ENCODE data around the gene PLEKHD1. TPM values are rescaled to one million over a fixed set of nuclear protein-coding genes. Genes with fewer than 3 reads are reported as not detected.

Gene PLEKHD1
- total RNA-seq, 1 experiment from 2014 or later: 1.2 TPM

GRCh38 chr14:69538766-69539165 lies 54.2 kb downstream of the PLEKHD1 start:
- RAD21 ChIA-PET (ENCODE audit: low non-redundant PET in 1 of 2, low total read pairs in 2 of 2, uncharacterized antibody in 2 of 2, unreplicated experiment in 2 of 2): no interaction called here
- Histone ChIP-seq H3K9ac (ENCODE audit: low read length) (no peak overlapping the region), H4K20me1 (ENCODE audit: insufficient read depth) (no peaks in the 10 kb centered on the region), H2AFZ (ENCODE audit: low read depth, low read length, poor library complexity, severe bottlenecking) (no peak overlapping the region), H3K79me2 (ENCODE audit: insufficient read depth, low read length) (no peaks in the 10 kb centered on the region), H3K27ac (ENCODE audit: low read depth, low read length) (no peak overlapping the region), H3K9me3 (ENCODE audit: control insufficient read depth in 1 of 2, insufficient read depth in 1 of 2, low read depth in 1 of 2, low read length in 2 of 2) (no peaks in the 10 kb centered on the region), H3K4me1 (ENCODE audit: control insufficient read depth in 1 of 2, insufficient read depth in 2 of 2, low read length in 2 of 2) (0 out of 4 replicates have a peak, but pooled peaks cover 0 to 3% of the 10 kb centered on the region in 2 experiments), H3K36me3 (ENCODE audit: control insufficient read depth in 1 of 2, insufficient read depth in 2 of 2, low read length in 2 of 2) (no peaks in the 10 kb centered on the region), H3K4me3 (replicated peaks in 1 of 2; ENCODE audit: low read depth in 1 of 2, low read length in 2 of 2) (no peak overlapping the region), H3K9me2 (ENCODE audit: insufficient read depth) (no peaks in the 10 kb centered on the region), H3K27me3 (ENCODE audit: insufficient read depth, low read length) (no peaks in the 10 kb centered on the region), H3K4me2 (ENCODE audit: low read length) (no peak overlapping the region)
- POLR2A ChIA-PET: no interaction called here
- intact Hi-C loops (cut with micrococcal nuclease): no loop called here
- no TSS peak for BruUV-seq (replicated peaks)
- TF ChIP-seq POLR2AphosphoS5 (IDR thresholded peaks at IDR 0.05; ENCODE audit: low read depth, low read length): no peak
- TF ChIP-seq EZH2phosphoT487 (IDR thresholded peaks at IDR 0.05; ENCODE audit: borderline replicate concordance): no peak
- no peak for TF ChIP-seq MAX (IDR thresholded peaks at IDR 0.05)
- TF ChIP-seq SRF (IDR thresholded peaks at IDR 0.05; ENCODE audit: low read depth): no peak
- no peak for TF ChIP-seq CEBPB (IDR thresholded peaks at IDR 0.05; ENCODE audit: low read depth)
- no peak for TF ChIP-seq RAD21 (IDR thresholded peaks at IDR 0.05; ENCODE audit: low read depth)
- no peak for TF ChIP-seq SP1 (IDR thresholded peaks at IDR 0.05; ENCODE audit: low read depth)
- TF ChIP-seq SIN3A (IDR thresholded peaks at IDR 0.05; ENCODE audit: low read depth): no peak
- TF ChIP-seq EZH2 (IDR thresholded peaks at IDR 0.05): no peak
- TF ChIP-seq CBX3 (IDR thresholded peaks at IDR 0.05; ENCODE audit: low read depth): no peak
- TF ChIP-seq ELF1 (IDR thresholded peaks at IDR 0.05; ENCODE audit: borderline replicate concordance, low read depth): no peak
- no peak for TF ChIP-seq YY1 (IDR thresholded peaks at IDR 0.05; ENCODE audit: extremely low read depth, insufficient replicate concordance, low read depth, low read length)
- TF ChIP-seq POLR2A (IDR thresholded peaks at IDR 0.05; ENCODE audit: borderline replicate concordance, extremely low read depth, insufficient read depth, insufficient read length): no peak
- TF ChIP-seq ATF3 (IDR thresholded peaks at IDR 0.05): no peak
- no peak for TF ChIP-seq ZBTB33 (IDR thresholded peaks at IDR 0.05; ENCODE audit: extremely low read depth, insufficient replicate concordance, low read length)
- no peak for TF ChIP-seq REST (IDR thresholded peaks at IDR 0.05; ENCODE audit: low read depth)
- no peak for TF ChIP-seq FOSL1 (IDR thresholded peaks at IDR 0.05; ENCODE audit: low read depth)
- TF ChIP-seq EGR1 (IDR thresholded peaks at IDR 0.05; ENCODE audit: low read depth): no peak
- DNase-seq (ENCODE audit: low read depth, low spot score) (no peak), ATAC-seq (no peak)
- CTCF ChIA-PET: no interaction called here

All from HCT116 (cell line).